Effector memory CD4-positive, alpha-beta T cell (primary cell): ENCODE results near the gene NPM3.

Source experiments
- DNase-seq, 3 donors: peaks; one replicate each; pipeline ENCODE4 v3.0.0-alpha.2; 2020
- H3K27ac ChIP-seq: 2 replicates; pipeline ENCODE4 v1.7.0; 2013; ENCODE audit warnings: mild to moderate bottlenecking, low read length, moderate library complexity; ENCODE audit not compliant: insufficient read depth, poor library complexity, severe bottlenecking
- H3K27me3 ChIP-seq: replicated peaks from 2 replicates; pipeline ENCODE4 v1.7.0; 2013; ENCODE audit warnings: mild to moderate bottlenecking, low read length; ENCODE audit not compliant: insufficient read depth, control insufficient read depth, poor library complexity, severe bottlenecking
- H3K36me3 ChIP-seq: 2 replicates; pipeline ENCODE4 v1.7.0; 2013; ENCODE audit warnings: mild to moderate bottlenecking, low read length, moderate library complexity; ENCODE audit not compliant: control insufficient read depth, insufficient read depth
- H3K4me1 ChIP-seq: 2 replicates; pipeline ENCODE4 v1.7.0; 2013; ENCODE audit warnings: low read length, mild to moderate bottlenecking; ENCODE audit not compliant: control insufficient read depth, insufficient read depth, poor library complexity, severe bottlenecking
- H3K4me3 ChIP-seq: 2 replicates; pipeline ENCODE4 v1.7.0; 2013; ENCODE audit warnings: low read length, low read depth, mild to moderate bottlenecking; ENCODE audit not compliant: insufficient read depth, poor library complexity, severe bottlenecking
- H3K9me3 ChIP-seq: 2 replicates; pipeline ENCODE4 v1.7.0; 2013; ENCODE audit warnings: mild to moderate bottlenecking, low read length, moderate library complexity; ENCODE audit not compliant: control insufficient read depth

Gene NPM3

DNA sequence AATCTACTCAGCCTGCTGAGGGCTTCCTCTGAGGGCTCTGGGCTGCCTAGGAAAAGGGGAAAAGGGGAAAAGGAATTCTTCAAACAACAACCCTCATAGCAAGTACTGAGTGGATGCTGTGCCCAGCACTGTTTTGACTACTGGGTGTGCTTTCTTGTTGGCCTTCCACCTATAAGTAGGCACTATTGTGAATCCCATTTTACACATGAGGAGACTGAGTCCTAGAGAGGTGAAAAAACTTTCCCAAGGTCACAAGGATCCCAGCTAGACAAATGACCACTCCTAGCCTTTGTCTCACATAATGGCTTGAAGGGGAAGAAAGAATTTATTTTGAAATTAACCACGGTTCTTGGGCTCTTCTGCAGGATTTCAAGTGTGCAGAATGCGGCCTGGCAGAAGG, 24.4 kb downstream of the NPM3 start:
- no peak for DNase-seq
- Histone ChIP-seq H3K36me3 (no peaks in the 10 kb centered on the region), H3K4me1 (no peaks in the 10 kb centered on the region), H3K9me3 (no peaks in the 10 kb centered on the region), H3K4me3 (no peak overlapping the region), H3K27ac (no peak overlapping the region), H3K27me3 (no peaks in the 10 kb centered on the region)

DNA sequence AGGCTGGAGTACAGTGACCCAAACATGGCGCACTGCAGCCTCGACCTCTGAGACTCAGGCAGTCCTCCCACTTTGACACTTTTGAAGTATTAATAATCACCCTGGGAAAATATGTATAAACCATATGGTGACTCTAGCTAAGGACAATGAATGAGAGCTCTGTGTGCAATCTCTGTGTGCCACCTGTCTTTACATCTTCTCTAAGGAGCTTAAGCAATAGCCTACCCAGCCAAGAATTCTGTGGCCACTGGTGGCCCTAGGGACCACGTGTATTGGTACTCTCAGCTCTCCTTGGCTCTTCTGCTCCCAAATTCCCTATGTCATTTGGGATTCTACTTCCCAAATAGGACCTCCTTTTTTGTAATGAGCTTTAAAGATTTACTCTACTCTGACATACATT, 31.0 kb downstream of the NPM3 start:
- H3K27me3 ChIP-seq: no peaks in the 10 kb centered on the region
- H3K4me1 ChIP-seq: no peaks in the 10 kb centered on the region
- DNase-seq: no peak
- H3K36me3 ChIP-seq: no peaks in the 10 kb centered on the region
- H3K4me3 ChIP-seq: no peak overlapping the region
- no peaks in the 10 kb centered on the region for H3K9me3 ChIP-seq
- H3K27ac ChIP-seq: no peak overlapping the region

DNA sequence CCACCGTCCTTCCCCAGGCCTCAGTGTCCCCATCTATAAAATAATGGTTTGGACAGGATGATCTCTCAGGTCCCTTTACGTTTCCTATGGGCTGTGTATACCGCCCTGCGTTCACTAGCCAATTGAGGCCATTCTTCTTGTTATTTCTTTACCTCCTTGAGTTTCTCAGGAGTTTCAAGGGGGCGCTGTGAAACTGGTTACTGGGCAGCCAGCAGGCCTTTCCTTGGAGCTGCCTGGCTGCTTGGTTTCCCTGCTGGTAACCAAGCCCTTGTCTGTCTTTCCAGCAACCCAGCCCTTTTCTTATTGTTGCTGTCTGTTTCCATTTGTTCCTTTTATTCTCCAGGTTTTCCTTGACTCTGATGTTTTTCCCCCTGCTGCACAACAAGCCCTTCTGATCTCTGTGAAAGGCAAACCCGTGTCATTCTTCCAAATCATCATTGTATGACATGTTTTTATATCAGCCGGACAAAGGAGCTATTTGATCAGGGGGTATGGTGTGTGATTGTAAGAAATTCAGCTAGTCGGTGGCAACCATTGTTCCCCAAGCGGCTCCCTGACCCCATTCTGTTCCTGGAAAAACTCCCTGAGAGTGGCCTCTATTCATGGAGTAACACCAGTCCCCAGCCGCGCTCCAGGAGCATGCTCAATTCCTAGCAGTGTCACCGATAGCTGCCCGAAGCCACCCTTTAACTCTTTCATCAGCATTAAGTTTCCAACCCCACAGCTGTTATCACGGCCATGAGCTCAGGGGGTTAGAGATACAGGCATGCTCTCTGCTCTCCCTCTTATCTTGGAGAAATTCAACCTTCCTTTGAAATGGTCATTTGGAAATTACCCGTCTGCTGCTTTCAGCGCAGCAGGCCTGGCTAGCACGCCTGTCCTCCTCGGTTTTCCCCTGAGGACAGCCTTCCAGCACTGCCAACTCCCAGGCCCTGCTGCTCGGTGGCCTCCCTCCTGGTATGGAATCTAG, 33.9 kb downstream of the NPM3 start:
- DNase-seq: no peak
- H3K9me3 ChIP-seq: no peaks in the 10 kb centered on the region
- no peaks in the 10 kb centered on the region for H3K4me1 ChIP-seq
- H3K4me3 ChIP-seq: no peak overlapping the region
- no peak overlapping the region for H3K27ac ChIP-seq
- no peaks in the 10 kb centered on the region for H3K36me3 ChIP-seq
- H3K27me3 ChIP-seq: no peaks in the 10 kb centered on the region

DNA sequence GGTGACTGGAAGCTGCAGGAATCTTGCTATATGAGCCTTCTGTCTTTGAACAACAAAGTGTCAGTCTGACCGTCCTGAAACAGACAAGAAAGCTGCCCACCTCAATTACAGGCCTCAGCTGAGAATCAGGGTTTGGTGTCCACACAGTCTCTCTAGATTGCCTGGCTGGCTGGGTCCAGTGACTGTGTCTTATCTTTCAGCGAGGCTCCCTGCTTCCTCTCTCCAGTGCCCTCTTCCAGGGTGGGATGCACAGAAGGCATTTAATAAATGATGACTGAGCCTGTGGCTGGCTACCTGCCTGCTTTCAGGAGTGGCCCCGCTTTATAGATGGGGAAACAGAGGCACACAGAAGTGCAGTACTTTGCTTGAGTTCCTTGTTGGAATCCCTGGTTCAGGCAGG, 34.8 kb downstream of the NPM3 start:
- no peak overlapping the region for H3K27ac ChIP-seq
- H3K9me3 ChIP-seq: no peaks in the 10 kb centered on the region
- H3K36me3 ChIP-seq: no peaks in the 10 kb centered on the region
- DNase-seq: no peak
- H3K4me3 ChIP-seq: no peak overlapping the region
- H3K4me1 ChIP-seq: no peaks in the 10 kb centered on the region
- no peaks in the 10 kb centered on the region for H3K27me3 ChIP-seq

DNA sequence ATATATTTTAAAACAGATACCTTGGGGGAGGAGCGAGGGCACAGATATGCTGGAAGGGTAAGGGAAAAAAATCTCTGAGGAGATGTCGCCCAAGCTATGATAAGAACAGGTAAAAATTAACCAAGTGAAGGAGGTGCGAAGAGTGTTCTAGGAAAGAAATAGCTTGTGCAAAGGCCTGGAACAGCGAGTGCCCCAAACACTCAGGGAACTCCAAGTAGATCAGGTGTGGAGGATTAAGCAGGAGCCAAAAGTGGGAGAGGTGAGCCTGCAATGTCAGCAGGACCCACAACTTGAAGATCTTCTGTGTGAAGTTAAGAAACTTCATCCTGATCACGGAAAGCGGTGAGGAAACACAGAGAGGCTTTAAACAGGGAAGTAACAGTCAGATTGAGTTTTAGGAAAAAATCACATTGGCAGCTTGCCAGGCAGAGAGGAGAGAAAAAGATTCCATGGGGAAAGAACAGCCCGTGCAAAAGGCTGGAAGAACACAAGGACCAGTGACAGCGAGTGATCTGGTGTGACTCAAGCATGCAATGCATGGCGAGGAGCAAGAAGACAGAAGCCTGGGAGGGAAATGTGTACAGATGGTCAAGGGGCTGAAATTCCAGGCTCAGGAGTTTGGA, 38.1 kb downstream of the NPM3 start:
- Histone ChIP-seq H3K36me3 (no peaks in the 10 kb centered on the region), H3K9me3 (no peaks in the 10 kb centered on the region), H3K27ac (no peak overlapping the region), H3K4me1 (no peaks in the 10 kb centered on the region), H3K4me3 (no peak overlapping the region), H3K27me3 (no peaks in the 10 kb centered on the region)
- no peak for DNase-seq

DNA sequence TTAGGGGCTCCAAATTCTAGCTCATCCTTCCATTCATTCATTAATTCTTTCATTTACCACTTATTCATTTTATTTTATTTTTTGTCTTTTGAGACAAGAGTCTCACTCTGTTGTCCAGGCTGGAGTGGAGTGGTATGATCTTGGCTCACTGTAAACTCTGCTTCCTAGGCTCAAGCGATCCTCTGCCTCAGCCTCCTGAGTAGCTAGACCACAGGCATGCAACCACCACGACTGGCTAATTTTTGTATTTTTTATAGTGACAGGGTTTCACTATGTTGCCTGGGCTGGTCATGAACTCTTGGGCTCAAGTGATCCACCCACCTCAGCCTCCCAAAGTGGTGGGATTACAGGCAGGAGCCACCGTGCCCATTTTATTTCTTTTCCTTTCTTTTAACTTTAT, 39.0 kb downstream of the NPM3 start:
- Histone ChIP-seq H3K4me1 (no peaks in the 10 kb centered on the region), H3K36me3 (no peaks in the 10 kb centered on the region), H3K9me3 (no peaks in the 10 kb centered on the region), H3K27me3 (no peaks in the 10 kb centered on the region), H3K4me3 (no peak overlapping the region), H3K27ac (no peak overlapping the region)
- no peak for DNase-seq

DNA sequence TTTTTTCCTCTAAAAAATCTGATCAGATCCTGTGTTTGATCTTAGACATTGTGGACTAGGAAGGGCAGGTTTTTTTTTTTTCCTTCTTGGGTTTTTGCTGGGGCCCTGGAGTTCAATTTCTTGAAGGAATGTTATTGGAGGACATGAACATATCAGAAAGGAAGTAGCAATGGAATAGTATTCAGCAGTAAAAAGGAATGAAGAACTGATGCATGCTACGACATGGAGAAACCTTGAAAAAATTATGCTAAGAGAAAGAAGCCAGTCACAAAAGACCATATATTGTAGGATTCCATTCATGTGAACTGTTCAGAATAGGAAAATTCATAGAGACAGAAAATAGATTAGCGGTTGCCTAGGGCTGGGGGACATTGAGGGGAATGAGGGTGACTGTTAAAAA, 41.3 kb downstream of the NPM3 start:
- H3K4me1 ChIP-seq: no peaks in the 10 kb centered on the region
- DNase-seq: no peak
- H3K9me3 ChIP-seq: no peaks in the 10 kb centered on the region
- no peak overlapping the region for H3K4me3 ChIP-seq
- no peak overlapping the region for H3K27ac ChIP-seq
- no peaks in the 10 kb centered on the region for H3K27me3 ChIP-seq
- H3K36me3 ChIP-seq: no peaks in the 10 kb centered on the region

DNA sequence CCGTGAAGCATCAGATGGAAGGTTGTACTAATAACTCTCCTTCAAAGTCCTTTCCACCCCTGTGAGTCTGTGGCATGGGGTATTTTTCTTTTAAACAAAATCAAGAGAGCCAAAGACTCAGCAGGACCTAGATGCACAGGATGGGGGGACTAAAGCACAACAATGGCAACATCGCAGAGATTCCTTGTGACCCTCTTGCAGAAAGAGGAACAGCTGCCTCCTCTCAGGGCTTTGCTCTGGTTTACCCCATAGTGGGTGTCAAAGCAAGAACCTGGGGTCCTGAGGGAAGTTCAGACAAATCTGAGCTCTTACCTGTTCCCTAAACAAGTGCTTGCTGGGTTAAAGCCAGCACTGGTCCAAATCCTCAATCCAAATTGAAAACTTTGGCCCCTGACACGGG, 46.6 kb downstream of the NPM3 start:
- DNase-seq: no peak
- Histone ChIP-seq H3K27ac (no peak overlapping the region), H3K4me3 (no peak overlapping the region), H3K27me3 (no peaks in the 10 kb centered on the region), H3K9me3 (no peaks in the 10 kb centered on the region), H3K4me1 (no peaks in the 10 kb centered on the region), H3K36me3 (no peaks in the 10 kb centered on the region)

DNA sequence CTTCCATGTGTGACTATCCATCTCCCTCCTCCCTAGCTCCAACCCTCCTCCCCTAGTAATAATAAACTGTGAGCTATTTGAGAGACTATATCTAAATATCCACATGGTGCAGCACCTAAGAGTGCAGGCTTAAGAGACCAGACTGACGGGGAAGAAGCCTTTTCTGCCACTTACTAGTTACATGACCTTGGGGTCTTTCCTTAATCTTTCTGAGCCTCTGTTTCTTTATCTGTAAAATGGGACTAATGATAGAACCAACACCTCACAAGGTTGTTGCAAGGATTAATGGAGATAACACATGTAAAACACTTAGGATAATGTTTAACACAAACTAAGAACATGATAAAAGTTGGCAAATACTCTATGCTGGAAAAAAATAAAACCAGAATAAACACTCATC, 51.1 kb downstream of the NPM3 start:
- Histone ChIP-seq H3K27ac (no peak overlapping the region), H3K36me3 (no peaks in the 10 kb centered on the region), H3K4me1 (no peaks in the 10 kb centered on the region), H3K27me3 (no peaks in the 10 kb centered on the region), H3K4me3 (no peak overlapping the region), H3K9me3 (no peaks in the 10 kb centered on the region)
- DNase-seq: no peak
